PFSK-1 (cell line): Measurements from ENCODE around the gene C1QTNF4.

Source experiments
- FOXP2 ChIP-seq: optimal IDR thresholded peaks from 2 replicates; pipeline ENCODE3; 2011; ENCODE audit warnings: borderline replicate concordance, control low read depth, inconsistent platforms; ENCODE audit not compliant: insufficient read depth; ENCODE audit errors: extremely low read length, extremely low read depth
- POLR2AphosphoS5 ChIP-seq: IDR thresholded peaks from 2 replicates; pipeline ENCODE4 v1.6.1; 2012; ENCODE audit warnings: low read depth, mild to moderate bottlenecking, control low read depth, low read length, moderate library complexity
- REST ChIP-seq, 2 experiments: IDR thresholded peaks; 2 replicates each; pipeline versions ENCODE4 v1.6.1 to v1.8.0; 2011 to 2012; ENCODE audit warnings: low read depth in 2 of 2, low read length in 2 of 2, control low read depth in 1 of 2, inconsistent platforms in 1 of 2, mild to moderate bottlenecking in 1 of 2, moderate library complexity in 1 of 2; ENCODE audit not compliant: insufficient read depth in 1 of 2
- SIN3A ChIP-seq: IDR thresholded peaks from 2 replicates; pipeline ENCODE4 v1.6.1; 2012; ENCODE audit warnings: mild to moderate bottlenecking, low read length, moderate library complexity, borderline replicate concordance; ENCODE audit not compliant: insufficient read depth
- TAF1 ChIP-seq: IDR thresholded peaks from 2 replicates; pipeline ENCODE4 v1.6.1; 2012; ENCODE audit warnings: low read length, control low read depth, borderline replicate concordance; ENCODE audit not compliant: insufficient read depth

The C1QTNF4 gene

GRCh38 chr11:47570651-47571356 is 23.4 kb downstream of the C1QTNF4 start:
- TF ChIP-seq FOXP2 (no peak), REST (IDR thresholded peaks at IDR 0.05; ENCODE audit: insufficient read depth in 1 of 2, low read depth in 2 of 2, low read length in 2 of 2) (no peak), POLR2AphosphoS5 (no peak), TAF1 (no peak), SIN3A (no peak)

GRCh38 chr11:47569646-47570045 is 24.6 kb downstream of the C1QTNF4 start:
- TF ChIP-seq POLR2AphosphoS5, result no peak
- no peak for TF ChIP-seq REST (IDR thresholded peaks at IDR 0.05; ENCODE audit: insufficient read depth in 1 of 2, low read depth in 2 of 2, low read length in 2 of 2)
- no peak for TF ChIP-seq SIN3A
- no peak for TF ChIP-seq TAF1
- no peak for TF ChIP-seq FOXP2

- TF ChIP-seq REST (IDR thresholded peaks at IDR 0.05; ENCODE audit: insufficient read depth in 1 of 2, low read depth in 2 of 2, low read length in 2 of 2), result no peak
- TF ChIP-seq SIN3A, result no peak
- no peak for TF ChIP-seq TAF1
- TF ChIP-seq POLR2AphosphoS5, result no peak
- no peak for TF ChIP-seq FOXP2
Measured at GRCh38 chr11:47566149-47566698, 28.0 kb downstream of the C1QTNF4 start.

- TF ChIP-seq FOXP2, result peak; percentile 51
- TF ChIP-seq POLR2AphosphoS5, result peak; percentile 53; the same call in 1 of the 2 replicates
- 0 out of 2 replicates have a peak, but pooled peaks have one; percentile 71 for TF ChIP-seq TAF1
- TF ChIP-seq SIN3A, result peak; percentile 79; the same call in 1 of the 2 replicates
- TF ChIP-seq REST (IDR thresholded peaks at IDR 0.05; ENCODE audit: insufficient read depth in 1 of 2, low read depth in 2 of 2, low read length in 2 of 2), result no peak
Measured at GRCh38 chr11:47565340-47566148, 28.7 kb downstream of the C1QTNF4 start, which contains the start of gene PTPMT1. PTPMT1 (plus strand) TSS chr11:47565599; CDS start chr11:47565623, 24 bp downstream.
